HG02852 (cell line): ENCODE data around the gene SLC47A2.

ENCODE experiments used
- ATAC-seq: cut with Tn5 transposase; IDR thresholded peaks from one replicate; pipeline ENCODE4 v1.9.1; 2021; ENCODE audit warnings: mild to moderate bottlenecking, moderate library complexity; ENCODE audit not compliant: unreplicated experiment

The SLC47A2 gene

GRCh38 chr17:19747829-19748806 lies 31.7 kb upstream of the SLC47A2 start, which contains the start of gene ALDH3A1:
Gene ALDH3A1, minus strand, starts transcription at chr17:19748298. Its CDS starts 3,169 bp downstream, at chr17:19745129.
- no peak for ATAC-seq

DNA sequence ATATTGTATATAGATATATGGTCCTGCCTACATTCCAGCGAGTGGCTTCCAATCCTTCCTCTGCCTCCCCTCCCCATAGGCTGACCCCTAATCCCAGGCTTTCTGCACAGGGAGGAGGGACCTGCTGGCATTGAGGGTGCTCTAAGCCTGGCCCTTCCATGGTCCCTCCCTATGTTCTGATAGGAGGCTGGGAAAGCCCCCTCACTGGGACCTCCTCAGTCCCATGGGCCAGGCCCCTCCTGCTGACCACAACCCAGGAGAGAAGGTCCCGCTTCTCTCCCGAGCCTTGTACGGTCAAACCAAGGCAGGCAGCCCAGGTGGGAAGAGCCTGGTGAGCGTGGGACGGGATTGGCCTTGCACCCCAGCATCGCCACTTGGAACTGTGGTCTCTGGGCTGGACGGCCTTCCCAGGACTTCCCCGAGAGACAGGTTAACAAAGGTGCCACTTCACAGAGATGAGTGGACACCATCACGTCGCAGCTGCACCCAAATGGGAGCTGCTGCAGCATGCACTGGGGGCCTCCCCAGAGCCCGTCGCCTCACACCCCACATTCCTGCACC lies 30.9 kb upstream of the SLC47A2 start:
- no peak for ATAC-seq

- ATAC-seq, result no peak
Measured at GRCh38 chr17:19746517-19746916, 30.1 kb upstream of the SLC47A2 start.

DNA sequence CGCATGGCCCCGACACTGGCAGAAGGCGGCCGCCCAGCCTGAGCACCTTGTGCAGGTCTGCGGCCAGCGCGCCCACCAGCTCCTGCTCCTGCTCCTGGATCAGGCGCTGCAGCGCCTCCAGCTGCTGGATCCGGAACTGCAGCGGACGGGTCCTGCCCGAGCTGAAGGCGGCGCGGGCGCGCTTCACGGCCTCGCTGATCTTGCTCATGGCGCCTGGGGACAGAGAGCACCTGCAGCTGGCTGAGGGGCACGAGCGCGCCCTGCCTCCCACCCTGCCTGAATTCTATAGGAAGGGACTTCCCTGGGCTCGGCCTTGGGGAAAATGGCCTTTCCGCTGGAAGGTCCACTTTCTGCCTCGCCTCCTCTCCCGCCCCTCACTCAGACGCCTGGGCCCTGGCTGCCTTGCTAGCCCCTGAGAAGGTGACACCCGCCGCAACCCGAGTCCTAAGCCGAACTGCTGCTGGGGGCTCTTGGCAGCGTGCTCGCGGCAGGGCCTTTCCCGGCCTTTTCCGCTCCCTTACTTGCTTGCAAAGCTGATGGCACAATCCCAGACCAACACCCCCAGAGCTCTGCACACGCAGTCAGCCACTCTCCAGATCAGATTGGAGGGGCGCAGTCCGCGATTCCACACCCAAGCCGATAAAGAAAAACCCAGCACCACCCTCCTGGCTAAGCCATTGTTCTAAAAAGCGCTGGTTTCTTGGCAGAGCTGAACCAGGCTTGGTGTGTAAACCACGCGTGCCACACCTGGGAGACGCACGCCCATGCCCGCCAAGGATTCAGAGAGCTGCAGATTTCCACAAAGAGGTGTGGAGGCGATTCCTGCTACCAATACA lies 28.8 kb upstream of the SLC47A2 start:
- ATAC-seq, result no peak

DNA sequence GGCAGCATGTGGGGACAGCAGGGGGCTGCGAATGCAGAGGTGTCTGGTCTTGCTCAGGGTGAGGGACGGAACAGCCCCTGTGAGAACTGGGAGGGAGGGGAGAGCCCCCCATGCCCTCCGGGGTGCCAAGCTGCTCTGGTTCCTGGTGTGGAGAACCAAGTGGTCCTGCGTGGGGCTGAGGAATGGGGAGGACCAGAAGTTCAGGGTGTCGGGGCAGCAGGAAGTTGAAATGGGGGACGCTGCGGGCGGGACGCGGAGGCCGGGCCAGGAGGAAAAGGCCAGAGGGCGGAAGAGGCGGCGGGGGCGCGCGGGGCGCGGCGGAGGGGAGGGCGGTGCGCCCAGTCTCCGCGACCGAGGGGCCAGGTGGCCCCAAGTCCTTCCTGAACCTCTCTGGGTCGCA lies 28.1 kb upstream of the SLC47A2 start:
- no peak for ATAC-seq

GRCh38 chr17:19743101-19744100 lies 27.0 kb upstream of the SLC47A2 start:
- no peak for ATAC-seq

DNA sequence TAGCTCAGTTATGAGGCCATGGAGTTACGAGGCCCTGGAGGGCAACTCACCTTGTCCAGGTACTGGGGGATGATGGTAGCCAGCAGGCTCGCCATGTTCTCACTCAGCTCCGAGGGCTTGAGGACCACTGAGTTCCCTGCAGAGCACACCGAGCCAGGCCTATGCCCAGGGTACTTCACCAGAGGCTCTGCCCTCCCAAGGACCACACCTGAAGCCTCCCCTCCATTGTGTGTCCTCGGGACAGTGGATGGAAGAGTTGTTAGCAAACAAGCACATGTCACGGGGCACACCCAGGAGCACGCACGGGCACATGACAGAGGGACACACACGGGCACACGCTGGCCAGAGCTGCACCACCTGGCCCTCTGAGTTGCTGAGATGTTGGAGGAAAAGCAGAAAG lies 26.1 kb upstream of the SLC47A2 start:
- ATAC-seq, result no peak

- no peak for ATAC-seq
Measured at GRCh38 chr17:19741832-19742457, 25.6 kb upstream of the SLC47A2 start.

- no peak for ATAC-seq
Measured at GRCh38 chr17:19740933-19741332, 24.5 kb upstream of the SLC47A2 start.

GRCh38 chr17:19739241-19740201 lies 23.1 kb upstream of the SLC47A2 start:
- no peak for ATAC-seq

DNA sequence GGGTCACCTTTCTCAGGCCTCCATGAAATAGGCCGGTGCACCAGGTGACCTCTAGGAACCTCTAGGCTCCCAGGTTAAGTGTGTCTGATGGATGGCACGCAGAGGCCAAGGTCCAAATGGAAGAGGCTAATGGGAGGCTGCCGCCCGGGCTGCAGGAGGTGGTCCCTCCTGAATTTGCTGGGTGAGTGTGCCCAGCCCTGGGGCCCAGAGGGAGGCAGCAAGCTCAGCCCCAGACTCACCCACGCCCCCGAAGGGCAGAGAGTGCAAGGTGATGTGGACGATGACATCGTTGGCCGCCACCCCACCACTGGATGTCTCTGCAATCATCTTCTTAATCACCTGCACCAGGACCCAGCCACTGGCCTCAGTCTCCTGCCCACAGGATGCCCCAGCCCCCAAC lies 22.4 kb upstream of the SLC47A2 start:
- ATAC-seq, result no peak

DNA sequence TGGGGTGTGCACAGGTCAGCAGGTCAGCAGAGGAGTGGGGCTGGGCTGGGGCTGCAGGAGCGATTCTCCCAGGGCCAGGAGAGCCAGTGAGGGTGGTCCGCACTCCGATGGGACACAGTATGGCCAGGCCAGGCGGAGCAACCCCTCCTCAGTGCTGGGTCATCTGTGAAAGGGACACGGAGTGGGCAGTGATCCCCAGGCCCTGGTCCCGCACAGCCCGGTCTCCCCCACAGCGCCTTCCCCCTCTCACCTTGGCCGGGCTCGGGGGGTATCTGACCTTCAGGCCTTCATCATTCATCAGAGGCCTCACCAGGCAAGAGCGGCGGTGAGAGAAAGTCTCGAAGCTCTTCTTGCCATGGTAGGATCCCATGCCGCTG lies 21.7 kb upstream of the SLC47A2 start:
- ATAC-seq, result no peak

GRCh38 chr17:19737305-19738072 lies 21.1 kb upstream of the SLC47A2 start:
- no peak for ATAC-seq

GRCh38 chr17:19736071-19736470 lies 19.7 kb upstream of the SLC47A2 start:
- no peak for ATAC-seq

DNA sequence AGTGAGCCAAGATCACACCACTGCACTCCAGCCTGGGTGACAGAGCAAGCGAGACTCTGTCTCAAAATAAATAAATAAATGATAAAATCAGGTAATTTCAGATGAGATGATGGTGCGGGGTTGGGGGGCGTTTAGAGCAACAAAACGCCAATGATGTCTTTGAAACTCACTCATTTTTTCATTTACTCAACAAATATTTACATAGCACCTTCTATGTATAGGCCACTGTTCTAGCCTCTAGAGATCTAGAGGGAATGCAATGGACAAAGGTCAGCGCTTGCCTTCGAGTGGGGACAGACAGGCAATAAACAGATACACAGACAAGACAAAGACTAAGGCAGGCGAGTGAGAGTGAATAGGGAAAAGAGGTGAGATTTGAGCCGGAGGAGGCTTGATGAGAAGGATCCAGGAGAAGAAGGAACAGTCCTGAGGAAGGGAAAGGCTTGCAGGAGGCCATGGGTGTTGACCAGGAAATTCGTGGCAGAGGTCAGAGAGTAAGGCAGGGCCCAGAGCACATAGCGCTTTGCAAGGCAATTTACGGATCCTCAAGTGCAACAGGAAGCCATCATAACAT lies 17.7 kb upstream of the SLC47A2 start:
- no peak for ATAC-seq

DNA sequence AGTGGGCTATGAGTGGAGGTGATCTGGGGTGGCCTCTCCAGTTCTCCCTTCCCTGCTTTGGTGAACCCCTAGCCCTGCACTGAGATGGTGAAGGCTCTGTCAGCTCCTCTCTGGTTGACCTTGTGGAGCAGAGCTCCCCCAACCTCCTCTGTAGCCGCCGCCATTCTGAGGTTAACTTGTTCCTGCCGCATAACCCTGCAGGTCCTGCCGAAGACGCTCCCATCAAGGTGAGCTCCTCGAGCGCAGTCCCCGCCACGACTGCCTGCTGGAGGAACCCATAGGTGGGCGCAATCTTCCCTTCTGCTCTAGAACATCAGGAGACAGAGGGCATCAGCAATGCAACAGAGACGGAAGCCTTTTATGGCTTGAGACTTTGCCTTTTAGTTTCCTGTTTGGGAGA lies 15.2 kb upstream of the SLC47A2 start:
- ATAC-seq, result no peak

- no peak for ATAC-seq
Measured at GRCh38 chr17:19730843-19731242, 14.5 kb upstream of the SLC47A2 start.
